HG02852 (cell line): ENCODE data around the gene TPCN2.
A peak's percentile ranks its signal among the peaks of the same experiment; 100 is the strongest.
"Not testable (repeated sequence)": the region's sequence is repeated elsewhere in the genome, so short reads cannot be mapped to it uniquely, and the experiment has no call there.

Source experiments
- ATAC-seq: cut with Tn5 transposase; IDR thresholded peaks from one replicate; pipeline ENCODE4 v1.9.1; 2021; ENCODE audit warnings: mild to moderate bottlenecking, moderate library complexity; ENCODE audit not compliant: unreplicated experiment

The TPCN2 gene

GRCh38 chr11:69048694-69049489 is at the start of gene TPCN2:
TPCN2 (plus strand) TSS chr11:69048932; CDS start chr11:69048998, 66 bp downstream.
- ATAC-seq: peak; percentile 94

DNA sequence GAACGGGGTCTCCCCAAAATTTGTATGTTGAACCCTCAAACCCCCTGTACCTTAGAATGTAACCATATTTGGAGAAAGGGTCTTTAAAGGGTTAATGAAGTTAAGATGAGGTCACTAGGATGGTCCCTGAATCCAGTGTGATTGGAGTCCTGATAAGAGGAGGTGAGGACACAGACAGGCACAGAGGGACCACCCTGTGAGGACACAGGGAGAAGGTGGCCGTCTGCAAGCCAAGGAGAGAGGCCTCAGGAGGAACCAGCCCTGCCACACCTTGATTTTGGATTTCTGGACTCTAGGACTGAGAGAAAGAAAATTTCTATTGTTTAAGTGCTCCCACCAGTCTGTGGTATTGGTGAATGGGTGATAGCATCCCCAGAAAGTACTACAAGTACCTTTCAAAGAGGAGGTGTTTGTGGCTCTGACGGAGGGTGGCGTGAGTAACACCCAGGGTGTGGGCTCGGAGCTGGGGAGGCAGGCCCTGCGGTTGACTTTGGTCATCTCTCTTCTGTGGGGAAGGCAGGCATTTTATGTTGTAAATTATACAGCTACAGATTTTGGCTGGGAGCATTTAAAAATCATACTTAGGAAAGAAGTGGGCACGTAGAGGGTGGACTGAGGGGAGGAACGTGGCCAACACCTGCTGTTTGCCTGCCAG is 49.5 kb upstream of the TPCN2 start:
- no peak for ATAC-seq

GRCh38 chr11:68999748-69000355 is 48.9 kb upstream of the TPCN2 start:
- ATAC-seq: not testable (repeated sequence)

DNA sequence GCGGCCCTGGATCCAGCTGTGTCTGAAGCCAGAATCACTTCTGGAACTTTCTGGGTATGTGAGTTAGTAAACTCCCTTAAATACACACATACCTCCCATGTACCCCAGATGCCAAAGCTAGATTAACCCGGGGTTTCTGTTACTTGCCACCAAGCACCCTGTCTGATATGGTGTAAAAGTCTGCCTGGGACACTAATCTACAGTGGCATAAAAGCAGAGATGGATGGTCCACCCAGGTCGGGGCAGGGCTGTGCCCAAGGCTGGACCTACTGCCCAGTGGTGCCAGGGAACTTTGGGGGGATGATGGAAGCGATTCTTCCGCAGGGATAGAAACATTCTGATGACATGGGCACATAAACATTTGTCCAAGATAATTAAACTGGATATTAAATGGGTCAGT is 48.3 kb upstream of the TPCN2 start:
- no peak for ATAC-seq

GRCh38 chr11:69000831-69001242 is 47.9 kb upstream of the TPCN2 start:
- ATAC-seq: no peak

- no peak for ATAC-seq
These were observed 47.3 kb upstream of the TPCN2 start for GRCh38 chr11:69001243-69002081.

DNA sequence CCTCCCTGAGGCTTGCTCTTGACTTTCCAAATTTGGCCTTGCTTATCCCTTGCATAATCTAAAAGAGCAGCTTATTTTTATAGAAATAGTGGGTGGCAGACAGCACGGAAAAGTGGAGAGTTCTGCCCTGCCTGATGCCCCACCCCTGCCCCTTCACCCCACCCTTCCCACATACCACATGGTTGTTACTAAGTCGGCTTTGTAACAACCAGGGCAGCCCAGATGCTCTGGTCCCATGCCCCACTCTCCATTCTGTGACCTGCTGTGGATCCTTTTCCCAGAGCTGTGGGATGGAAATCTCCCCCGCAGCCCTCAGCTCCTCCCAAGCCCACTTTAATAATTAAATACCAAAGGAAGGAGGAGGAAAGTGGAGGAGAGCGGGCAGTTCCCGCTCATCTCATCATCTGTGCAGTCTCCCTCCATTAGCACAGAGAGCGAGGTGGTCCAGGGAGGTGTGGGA is 46.6 kb upstream of the TPCN2 start:
- no peak for ATAC-seq

DNA sequence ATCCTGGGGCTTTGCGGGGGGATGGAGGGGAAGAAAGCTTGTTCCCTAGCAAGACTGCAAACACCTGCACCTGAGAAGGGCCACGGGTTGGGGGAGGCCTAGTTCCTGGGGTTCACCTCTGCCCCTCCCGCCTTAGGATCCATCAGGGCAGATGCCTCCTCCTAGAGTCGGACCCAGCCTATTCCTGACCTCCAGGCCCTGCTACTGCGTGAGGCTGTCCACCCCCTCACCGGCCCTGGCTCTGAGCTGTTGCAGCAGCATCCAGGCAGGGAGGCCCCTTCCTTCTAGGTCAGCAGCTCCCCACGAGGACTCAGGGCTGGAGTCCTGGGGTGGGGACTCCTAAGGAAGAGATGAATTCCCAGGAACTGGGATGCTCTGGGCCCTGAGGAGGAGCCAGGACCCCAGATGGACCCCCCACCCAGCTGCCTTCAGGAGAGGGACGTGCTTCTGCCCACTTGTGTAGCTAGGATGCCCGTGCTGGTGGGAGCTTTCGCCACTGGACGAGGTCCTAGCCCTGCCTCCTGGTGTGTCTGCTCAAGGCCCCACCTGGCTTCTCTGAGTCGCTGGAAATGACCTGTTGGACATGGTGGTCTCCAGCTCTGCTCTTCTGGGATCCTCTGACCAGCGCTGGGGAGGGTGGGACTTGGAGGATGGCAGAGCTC is 46.0 kb upstream of the TPCN2 start:
- no peak for ATAC-seq

DNA sequence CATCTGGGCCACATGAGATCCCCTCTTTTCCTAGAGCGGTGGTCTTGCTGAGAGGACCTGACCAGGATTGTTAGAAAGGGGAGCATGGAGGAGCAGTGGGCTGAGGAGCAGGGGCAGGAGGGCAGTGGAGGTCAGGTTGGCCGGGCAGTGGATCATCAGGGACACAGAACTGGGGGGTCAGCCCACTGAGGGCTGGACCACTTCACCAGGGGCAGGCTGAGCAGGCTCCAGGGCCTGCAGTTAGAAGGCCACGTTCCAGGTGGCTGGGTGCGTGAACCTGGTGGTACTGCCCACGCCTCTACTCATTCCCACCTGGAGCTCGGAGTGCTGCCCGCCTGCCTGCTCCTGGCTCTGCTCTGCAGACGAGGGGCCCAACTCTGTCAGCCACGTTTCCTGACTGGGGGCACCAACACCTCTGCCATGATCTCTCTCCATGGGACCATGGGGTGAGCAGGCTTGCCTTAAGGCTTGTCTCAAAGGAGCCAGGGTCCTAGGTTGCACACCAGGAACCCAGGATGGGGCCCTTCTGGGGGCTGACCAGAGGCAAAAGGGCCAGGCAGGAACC is 45.3 kb upstream of the TPCN2 start:
- ATAC-seq: no peak

GRCh38 chr11:69003866-69004367 is 44.8 kb upstream of the TPCN2 start:
- no peak for ATAC-seq

GRCh38 chr11:69004411-69005182 is 44.1 kb upstream of the TPCN2 start:
- ATAC-seq: no peak

- ATAC-seq: no peak
These were observed 43.5 kb upstream of the TPCN2 start for GRCh38 chr11:69005183-69005630.

DNA sequence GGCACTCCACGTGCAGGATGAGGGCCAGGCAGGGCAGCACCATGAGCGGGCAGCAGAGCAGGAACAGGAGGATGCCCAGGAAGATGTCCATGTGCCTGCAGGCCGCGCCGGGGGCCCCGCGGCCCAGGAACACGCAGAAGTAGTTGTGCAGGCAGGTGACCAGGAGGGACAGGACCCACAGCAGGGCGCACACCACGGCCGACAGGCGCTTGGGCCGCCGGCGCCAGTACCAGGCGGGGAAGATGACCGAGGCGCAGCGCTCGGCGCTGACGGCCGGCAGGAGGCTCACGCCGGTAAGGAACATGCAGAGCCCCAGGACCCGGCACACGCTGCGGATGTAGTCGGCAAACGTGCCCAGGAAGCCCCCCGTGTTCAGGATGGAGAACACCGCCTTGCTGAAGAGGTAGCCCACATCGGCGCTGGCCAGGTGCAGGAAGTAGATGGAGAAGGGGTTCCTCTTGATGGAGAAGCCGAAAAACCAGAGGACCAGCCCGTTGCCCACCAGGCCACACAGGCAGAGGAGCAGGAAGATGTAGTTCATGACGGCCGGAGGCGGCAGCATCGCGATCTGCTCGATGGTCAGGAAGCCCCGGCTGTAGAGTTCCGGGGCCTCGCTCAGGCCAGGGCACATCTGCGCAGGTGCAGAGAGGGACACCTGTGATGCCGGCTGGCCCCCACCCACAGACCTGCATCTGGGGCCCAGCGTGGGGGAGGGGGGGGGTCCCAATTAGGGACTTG is 42.9 kb upstream of the TPCN2 start:
- no peak for ATAC-seq

DNA sequence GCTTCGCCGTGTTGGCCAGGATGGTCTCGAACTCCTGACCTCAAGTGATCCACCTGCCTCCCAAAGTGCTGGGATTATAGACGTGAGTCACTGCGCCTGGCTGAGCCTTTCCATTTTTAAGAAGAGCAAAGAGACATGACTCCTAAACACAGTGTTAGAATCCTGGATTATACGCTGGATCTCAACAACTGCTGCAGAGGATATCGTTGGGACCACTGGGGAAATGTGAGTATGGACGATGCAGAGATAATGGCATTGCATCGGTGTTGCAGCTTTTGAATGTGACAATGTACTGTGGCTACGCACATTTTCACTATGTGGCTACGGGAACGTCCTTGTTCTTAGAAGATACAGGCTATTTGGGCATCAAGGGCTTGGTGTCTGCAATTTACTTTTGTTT is 41.9 kb upstream of the TPCN2 start:
- ATAC-seq: no peak

DNA sequence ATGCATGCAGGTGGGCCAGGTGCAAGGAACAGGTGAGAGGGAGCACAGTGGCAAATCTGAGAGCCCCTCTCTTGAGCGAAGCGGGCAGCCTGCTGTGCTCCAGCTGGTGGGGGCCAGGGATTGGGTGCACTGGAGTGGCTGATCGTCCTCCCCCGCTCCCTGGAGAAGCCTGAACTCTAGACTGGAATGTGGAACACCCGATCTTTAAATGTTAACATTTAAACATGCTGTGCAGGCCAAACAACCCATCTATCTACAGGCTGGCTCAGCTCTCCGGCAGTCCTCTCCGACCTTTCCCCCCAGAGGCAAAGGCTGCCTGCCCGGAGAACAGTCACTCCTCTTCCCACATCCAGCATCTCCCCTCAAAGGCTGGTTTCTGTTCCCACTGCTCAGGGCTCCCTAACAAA is 40.8 kb upstream of the TPCN2 start:
- no peak for ATAC-seq

GRCh38 chr11:69008737-69009440 is 39.8 kb upstream of the TPCN2 start:
- ATAC-seq: no peak

GRCh38 chr11:69009441-69010211 is 39.1 kb upstream of the TPCN2 start:
- ATAC-seq: no peak
